ENCODE measurements around the gene AP1AR.
"Not testable (repeated sequence)": the region's sequence is repeated elsewhere in the genome, so short reads cannot be mapped to it uniquely, and the experiment has no call there.

The AP1AR gene

DNA sequence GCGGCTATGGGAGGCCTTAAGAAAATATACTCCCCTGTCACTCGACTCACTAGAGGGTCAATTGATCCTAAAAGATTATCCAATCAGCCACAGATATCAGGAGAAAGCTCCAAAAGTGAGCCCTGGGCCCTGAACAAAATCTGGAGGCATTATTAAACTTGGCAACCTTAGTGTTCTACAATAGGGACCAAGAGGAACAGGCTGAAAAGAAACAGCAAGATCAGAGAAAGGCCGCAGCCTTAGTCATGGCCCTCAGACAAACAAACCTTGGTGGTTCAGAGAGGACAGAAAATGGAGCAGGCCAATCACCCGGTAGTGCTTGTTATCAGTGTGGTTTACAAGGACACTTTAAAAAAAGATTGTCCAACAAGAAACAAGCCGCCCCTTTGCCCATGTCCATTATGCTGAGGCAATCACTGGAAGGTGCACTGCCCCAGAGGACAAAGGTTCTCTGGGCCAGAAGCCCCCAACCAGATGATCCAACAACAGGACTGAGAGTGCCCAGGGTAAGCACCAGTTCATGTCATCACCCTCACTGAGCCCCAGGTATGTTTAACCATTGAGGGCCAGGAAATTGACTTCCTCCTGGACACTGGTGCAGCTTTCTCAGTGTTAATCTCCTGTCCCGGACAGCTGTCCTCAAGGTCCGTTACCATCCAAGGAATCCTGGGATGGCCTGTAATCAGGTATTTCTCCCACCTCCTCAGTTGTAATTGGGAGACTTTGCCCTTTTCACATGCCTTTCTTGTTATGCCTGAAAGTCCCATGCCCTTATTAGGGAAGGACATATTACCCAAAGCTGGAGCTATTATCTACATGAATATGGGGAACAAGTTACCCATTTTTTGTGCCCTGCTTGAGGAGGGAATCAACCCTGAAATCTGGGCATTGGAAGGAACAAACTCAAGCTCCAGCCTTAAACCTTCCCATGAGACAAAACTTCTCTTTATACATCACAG lies 23.2 kb upstream of the AP1AR start:
- in situ Hi-C loops (cut with MboI; ENCODE audit: low sequenced_read_pairs); H3K27me3 ChIP-seq (ENCODE audit: low read depth); H3K36me3 ChIP-seq (replicated peaks); DNase-seq (ENCODE audit: low spot score in 2 of 2); H3K9me3 ChIP-seq; H3K4me3 ChIP-seq; H3K4me1 ChIP-seq: not testable (repeated sequence)

DNA sequence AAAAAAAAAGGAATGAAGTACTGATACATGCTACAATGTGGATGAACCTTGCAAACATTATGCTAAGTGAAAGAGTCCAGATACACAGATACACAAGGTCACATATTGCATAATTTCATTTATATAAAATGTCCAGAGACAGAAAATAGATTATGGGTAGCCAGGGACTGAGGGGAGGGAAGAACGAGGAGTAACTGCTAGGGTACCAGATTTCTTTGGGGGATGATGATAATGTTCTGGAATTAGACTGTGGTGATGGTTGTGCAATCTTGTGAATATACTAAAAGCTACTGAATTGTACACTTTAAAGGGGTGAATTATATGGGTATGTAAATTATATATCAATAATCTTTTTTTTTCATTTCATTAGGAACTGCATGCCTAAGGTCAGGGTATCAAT lies 20.8 kb upstream of the AP1AR start:
- H3K4me1 ChIP-seq, result no peaks in the 10 kb centered on the region
- in situ Hi-C loops (cut with MboI; ENCODE audit: low sequenced_read_pairs), result no loop called here

DNA sequence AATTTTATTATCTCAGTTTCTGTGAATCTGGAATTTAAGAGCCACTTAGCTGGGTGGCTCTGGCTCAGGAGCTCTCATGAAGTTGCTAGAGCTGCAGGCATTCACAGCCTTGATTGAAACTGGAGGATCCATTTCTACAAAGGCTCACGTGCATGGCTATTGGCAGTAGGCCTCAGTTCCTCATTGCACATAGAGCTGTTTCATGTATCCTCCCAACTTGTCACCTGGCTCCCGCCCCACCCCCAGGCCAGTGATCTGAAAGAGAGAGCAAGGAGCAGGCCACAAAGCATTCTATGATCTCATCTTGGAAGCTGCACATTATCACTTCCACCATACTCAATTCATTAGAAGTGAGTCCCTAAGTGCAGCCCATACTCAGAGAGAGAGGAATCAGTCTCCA lies 18.5 kb upstream of the AP1AR start:
- Histone ChIP-seq H3K36me3 (replicated peaks) (no peaks in the 10 kb centered on the region), H3K4me1 (no peaks in the 10 kb centered on the region), H3K4me3 (no peak overlapping the region), H3K27me3 (ENCODE audit: low read depth) (no peaks in the 10 kb centered on the region), H3K9me3 (no peaks in the 10 kb centered on the region)
- in situ Hi-C loops (cut with MboI; ENCODE audit: low sequenced_read_pairs), result no loop called here
- no peak for DNase-seq (ENCODE audit: low spot score in 2 of 2)

More for the DNA sequence above, 20.8 kb upstream of the AP1AR start:
- Histone ChIP-seq H3K4me3 (no peak overlapping the region), H3K27me3 (ENCODE audit: low read depth) (no peaks in the 10 kb centered on the region), H3K9me3 (no peaks in the 10 kb centered on the region), H3K36me3 (replicated peaks) (no peaks in the 10 kb centered on the region)
- no peak for DNase-seq (ENCODE audit: low spot score in 2 of 2)

DNA sequence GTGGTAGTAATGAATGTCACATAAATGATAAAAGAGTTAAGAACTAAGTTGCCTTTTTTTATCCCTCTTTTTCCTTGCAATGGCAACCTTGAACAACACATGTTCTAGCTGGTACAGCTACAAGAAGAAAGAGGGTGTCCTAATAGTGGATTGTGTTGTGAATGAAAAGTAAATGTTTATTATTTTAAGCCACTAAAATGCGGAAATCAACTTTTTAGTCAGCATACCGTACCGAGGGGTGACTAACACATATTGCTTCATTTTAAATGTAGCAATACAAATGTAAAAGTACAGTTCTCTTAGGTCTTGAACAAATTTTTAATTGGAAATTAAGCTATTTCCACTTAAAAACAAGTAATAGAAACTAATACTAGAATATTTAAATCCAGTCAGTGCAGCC lies 17.7 kb upstream of the AP1AR start:
- no peaks in the 10 kb centered on the region for H3K4me1 ChIP-seq
- no peak for DNase-seq (ENCODE audit: low spot score in 2 of 2)
- no peaks in the 10 kb centered on the region for H3K9me3 ChIP-seq
- H3K27me3 ChIP-seq (ENCODE audit: low read depth), result no peaks in the 10 kb centered on the region
- H3K4me3 ChIP-seq, result no peak overlapping the region
- no peaks in the 10 kb centered on the region for H3K36me3 ChIP-seq (replicated peaks)
- in situ Hi-C loops (cut with MboI; ENCODE audit: low sequenced_read_pairs), result no loop called here

DNA sequence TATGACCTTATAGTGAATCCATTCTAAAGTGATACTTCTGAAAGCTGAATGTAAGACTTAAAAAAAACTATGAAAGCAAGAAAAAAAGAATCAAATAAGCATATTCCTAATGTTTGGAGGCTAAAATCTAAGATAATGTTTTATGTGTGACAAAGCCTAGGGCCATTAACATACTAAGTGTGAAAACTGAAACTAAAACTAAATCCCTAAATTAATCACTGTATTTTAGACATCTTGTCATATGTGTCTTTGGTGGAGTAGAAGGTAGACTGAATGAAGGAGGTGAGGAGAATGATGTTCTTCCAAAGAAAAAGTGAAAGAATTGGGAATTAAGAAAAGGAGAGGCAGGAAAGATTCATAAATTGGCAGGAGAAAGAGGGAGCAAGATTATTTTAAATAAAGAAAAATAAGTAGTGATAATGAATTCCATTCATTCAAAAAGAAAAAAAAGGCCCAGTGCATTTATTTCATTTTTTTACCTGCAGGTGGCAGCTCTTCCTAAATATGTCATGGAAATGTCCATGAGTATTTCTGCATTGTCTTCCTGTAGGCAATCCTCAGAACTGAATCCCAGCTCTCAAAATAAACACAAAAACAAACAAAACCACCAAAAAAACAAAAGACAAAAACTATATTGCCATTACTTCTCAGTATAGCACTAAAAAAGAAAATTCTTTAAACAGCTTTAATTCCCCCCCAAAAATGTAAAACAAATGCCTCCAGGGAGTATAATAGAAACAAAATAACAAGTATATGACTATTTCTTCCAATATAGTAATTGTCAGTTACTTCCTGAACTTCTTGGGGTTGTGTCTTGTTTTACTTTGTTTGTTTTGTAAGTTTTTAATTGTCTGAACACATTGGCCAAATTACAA lies 17.0 kb upstream of the AP1AR start:
- in situ Hi-C loops (cut with MboI; ENCODE audit: low sequenced_read_pairs), result no loop called here
- Histone ChIP-seq H3K9me3 (no peaks in the 10 kb centered on the region), H3K4me3 (no peak overlapping the region), H3K36me3 (replicated peaks) (no peaks in the 10 kb centered on the region), H3K27me3 (ENCODE audit: low read depth) (no peaks in the 10 kb centered on the region), H3K4me1 (no peaks in the 10 kb centered on the region)
- peak in 1 of 2 experiments; percentile 55 for DNase-seq (ENCODE audit: low spot score in 2 of 2)

DNA sequence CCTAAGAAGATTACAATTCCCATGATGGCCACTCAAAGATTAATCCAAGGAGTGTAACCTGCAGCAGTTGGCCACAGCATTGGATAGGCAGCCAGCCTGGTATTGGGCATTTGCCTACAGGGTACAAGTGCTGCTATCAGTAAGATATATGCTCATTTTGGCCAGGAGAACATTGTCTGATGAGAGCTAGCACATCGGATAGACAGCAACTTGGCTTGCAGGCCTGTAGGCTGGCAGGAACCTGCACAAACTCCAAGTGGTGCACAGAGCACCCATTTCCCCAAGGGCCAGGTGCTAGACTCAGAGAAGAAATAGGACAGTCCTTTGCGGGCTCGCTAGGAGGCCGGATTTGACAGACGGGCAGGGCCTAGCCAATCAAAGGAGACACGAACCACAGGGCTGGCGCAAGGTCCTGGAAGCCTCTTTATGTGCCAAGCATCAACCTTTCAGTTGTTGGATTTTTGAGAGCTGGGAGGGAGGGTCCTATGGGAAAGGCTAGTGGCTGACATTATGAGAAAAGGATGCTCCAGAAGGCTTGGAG lies 11.7 kb upstream of the AP1AR start:
- H3K27me3 ChIP-seq (ENCODE audit: low read depth), result no peaks in the 10 kb centered on the region
- no peak for DNase-seq (ENCODE audit: low spot score in 2 of 2)
- no peaks in the 10 kb centered on the region for H3K9me3 ChIP-seq
- H3K4me3 ChIP-seq, result no peak overlapping the region
- H3K36me3 ChIP-seq (replicated peaks), result no peaks in the 10 kb centered on the region
- no peaks in the 10 kb centered on the region for H3K4me1 ChIP-seq
- in situ Hi-C loops (cut with MboI; ENCODE audit: low sequenced_read_pairs), result no loop called here

DNA sequence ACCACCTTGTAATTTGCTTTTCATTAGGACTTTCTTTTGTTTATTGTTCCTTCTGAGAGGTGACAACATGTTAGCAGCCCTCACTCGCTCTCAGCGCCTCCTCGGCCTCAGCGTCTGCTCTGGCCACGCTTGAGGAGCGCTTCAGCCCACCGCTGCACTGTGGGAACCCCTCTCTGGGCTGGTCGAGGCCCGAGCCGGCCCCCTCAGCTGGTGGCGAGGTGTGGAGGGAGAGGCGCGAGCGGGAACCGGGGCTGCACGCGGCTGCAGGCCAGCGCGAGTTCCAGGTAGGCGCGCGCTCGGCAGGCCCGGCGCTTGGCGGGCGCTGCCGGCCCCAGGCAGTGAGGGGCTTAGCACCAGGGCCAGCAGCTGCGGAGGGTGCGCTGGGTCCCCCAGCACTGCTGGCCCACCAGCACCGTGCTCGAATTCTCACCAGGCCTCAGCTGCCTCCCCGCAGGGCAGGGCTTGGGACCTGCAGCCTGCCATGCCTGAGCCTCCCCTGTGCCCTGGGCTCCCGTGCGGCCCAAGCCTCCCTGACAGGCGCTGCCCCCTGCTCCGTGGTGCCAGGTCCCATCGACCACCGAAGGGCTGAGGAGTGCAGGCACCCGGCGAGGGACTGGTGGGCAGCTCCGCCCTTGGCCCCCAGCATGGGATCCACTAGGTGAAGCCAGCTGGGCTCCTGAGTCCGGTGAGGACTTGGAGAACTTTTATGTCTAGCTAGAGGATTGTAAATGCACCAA lies 9.2 kb upstream of the AP1AR start:
- Histone ChIP-seq H3K36me3 (replicated peaks) (no peaks in the 10 kb centered on the region), H3K4me3 (no peak overlapping the region), H3K4me1 (no peaks in the 10 kb centered on the region; the same call in 1 of the 2 replicates), H3K9me3 (no peaks in the 10 kb centered on the region), H3K27me3 (ENCODE audit: low read depth) (no peaks in the 10 kb centered on the region)
- no peak for DNase-seq (ENCODE audit: low spot score in 2 of 2)
- in situ Hi-C loops (cut with MboI; ENCODE audit: low sequenced_read_pairs), result no loop called here

DNA sequence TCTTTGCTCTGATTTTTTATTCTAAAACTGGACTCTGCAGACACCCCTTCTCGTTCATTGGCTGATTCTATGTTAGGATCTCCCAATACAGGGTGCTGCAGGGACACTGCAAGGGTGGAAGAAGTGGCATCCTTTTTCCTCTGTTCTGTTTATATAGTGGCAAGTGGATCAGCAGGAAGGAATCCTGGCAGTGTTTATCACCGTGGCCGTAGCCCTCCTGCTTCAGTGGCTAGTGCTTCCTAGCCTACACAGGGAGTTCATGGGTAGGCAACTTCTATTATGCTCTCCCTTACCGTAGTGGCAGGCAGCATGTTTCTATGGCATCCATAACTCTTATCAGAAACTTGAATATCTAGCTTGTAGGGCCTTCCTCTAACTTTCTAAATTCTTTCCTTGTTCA lies 6.4 kb upstream of the AP1AR start:
- Histone ChIP-seq H3K9me3 (no peaks in the 10 kb centered on the region), H3K27me3 (ENCODE audit: low read depth) (no peaks in the 10 kb centered on the region), H3K36me3 (replicated peaks) (no peaks in the 10 kb centered on the region), H3K4me3 (no peak overlapping the region), H3K4me1 (peaks cover 4% of the 10 kb centered on the region)
- in situ Hi-C loops (cut with MboI; ENCODE audit: low sequenced_read_pairs), result no loop called here
- no peak for DNase-seq (ENCODE audit: low spot score in 2 of 2)

DNA sequence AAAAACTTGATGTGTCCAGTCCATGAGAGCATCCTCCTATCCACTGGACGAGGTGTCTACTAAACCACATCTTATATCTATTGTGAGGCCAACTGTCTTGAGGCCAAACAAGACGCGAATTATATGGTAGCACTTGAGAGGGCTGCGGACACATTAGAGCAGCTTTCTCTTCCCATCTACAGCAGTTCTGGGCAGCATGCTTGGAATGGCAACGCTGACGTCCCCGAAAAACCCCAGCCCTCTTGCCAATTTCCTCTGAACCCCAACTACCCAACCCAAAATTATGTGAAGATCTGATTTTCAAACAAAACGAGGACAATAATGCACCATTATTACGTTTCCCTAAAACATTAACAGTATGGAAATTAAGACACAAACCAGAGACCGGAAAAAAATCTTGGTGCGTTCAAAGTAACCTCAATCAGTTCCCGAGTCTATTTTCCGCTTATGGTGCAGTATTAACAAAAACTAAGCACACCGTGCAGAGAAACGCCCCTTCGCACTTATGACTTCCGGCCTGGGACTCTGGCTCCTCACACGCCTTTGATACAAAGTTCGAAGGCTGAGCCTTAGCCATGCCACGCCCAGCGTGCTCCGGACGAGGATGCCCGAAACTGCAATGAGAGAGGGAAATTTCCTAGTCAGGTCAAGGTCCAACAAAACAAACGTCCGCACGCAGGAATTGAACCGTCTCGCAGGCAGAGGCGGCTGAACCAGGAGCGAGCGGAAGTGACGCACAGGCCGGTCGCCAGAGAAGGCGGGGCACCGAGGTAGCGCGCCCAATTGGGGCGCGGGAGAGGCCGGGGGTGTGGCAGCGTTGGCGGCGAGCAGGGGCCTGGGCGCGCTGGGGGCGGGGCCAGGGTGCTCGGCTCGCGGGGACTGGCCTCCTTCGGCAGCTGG lies 458 bp upstream of the AP1AR start:
- peak; percentile 92 to 98 for DNase-seq (ENCODE audit: low spot score in 2 of 2)
- in situ Hi-C loops (cut with MboI; ENCODE audit: low sequenced_read_pairs), result no loop called here
- Histone ChIP-seq H3K36me3 (replicated peaks) (no peaks in the 10 kb centered on the region), H3K27me3 (ENCODE audit: low read depth) (no peaks in the 10 kb centered on the region), H3K4me1 (peaks cover 16% of the 10 kb centered on the region), H3K9me3 (no peaks in the 10 kb centered on the region), H3K4me3 (peak overlapping the region; percentile 94)

DNA sequence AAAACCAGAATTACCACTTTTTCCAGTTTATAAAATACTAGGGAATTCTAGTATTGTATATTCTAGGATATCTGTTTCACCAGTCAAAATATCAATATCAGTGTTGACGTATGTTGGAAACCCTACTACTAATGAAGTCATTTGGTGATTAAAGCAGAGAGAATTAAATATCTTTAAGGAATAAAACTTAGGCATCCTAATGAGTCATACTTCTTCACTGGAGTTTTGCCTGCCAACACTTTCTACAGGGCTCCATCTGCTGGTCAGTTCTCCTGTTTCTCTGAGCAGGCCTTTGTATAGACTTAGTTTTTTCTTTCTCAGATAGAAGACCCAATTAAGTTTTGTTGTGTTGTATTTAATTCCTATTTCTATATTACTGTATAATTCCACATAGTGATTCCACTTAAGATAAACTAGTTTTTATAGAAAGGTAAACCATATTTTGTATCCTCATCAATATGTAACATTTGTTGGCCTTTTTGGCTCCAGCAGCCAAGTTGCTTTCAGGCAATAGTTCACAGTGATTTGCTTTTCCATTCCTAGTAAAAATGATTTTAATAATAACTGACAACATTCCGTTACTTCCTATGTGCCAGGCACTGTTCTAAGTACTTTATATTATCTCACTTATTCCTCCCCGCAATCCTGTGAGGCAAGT lies 3.5 kb downstream of the AP1AR start:
- in situ Hi-C loops (cut with MboI; ENCODE audit: low sequenced_read_pairs), result no loop called here
- no peaks in the 10 kb centered on the region for H3K9me3 ChIP-seq
- peaks cover 17% of the 10 kb centered on the region for H3K4me1 ChIP-seq
- DNase-seq (ENCODE audit: low spot score in 2 of 2), result peak; percentile 66 to 69
- no peaks in the 10 kb centered on the region for H3K27me3 ChIP-seq (ENCODE audit: low read depth)
- no peak overlapping the region for H3K4me3 ChIP-seq
- no peaks in the 10 kb centered on the region for H3K36me3 ChIP-seq (replicated peaks)

DNA sequence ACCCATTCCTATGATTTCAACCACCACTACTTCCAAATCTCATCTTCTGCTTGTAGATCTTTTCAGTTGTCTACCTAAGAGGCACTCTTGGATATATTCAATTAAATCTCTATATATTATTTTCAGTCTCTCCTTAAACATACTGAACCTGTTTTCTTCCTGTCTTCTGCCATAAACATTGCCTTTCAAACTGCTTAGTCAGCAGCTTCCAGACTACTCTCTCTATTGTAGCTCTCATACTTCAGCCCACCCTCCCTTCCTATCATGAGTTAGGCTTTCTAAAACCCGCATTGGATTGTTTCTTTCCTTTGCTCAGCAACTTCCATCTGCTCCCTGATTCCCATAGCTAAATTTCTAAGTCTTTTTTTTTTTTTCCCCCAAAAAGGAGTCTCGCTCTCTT lies 4.5 kb downstream of the AP1AR start:
- in situ Hi-C loops (cut with MboI; ENCODE audit: low sequenced_read_pairs), result no loop called here
- Histone ChIP-seq H3K4me1 (peaks cover 12% of the 10 kb centered on the region), H3K27me3 (ENCODE audit: low read depth) (no peaks in the 10 kb centered on the region), H3K36me3 (replicated peaks) (no peaks in the 10 kb centered on the region), H3K9me3 (no peaks in the 10 kb centered on the region), H3K4me3 (no peak overlapping the region)
- no peak for DNase-seq (ENCODE audit: low spot score in 2 of 2)

DNA sequence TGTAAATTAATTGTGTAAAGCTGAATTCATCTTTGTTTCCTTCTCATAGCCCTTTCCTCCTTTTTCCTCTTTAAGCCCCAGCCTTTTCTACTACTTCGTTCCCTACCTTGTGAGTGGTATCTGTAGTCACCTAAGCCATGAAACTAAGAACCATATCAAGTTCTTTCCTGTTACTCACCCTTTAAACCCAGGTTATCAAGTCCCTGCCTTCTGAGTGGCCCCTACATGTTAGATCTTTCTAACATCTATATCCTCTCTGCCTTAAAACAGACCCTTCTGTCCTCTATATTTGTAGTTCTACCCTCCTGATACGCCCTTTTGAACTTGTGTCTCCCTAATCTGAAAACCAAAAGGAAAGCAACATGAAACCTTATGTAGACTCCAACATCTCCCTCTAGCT lies 7.2 kb downstream of the AP1AR start:
- in situ Hi-C loops (cut with MboI; ENCODE audit: low sequenced_read_pairs), result no loop called here
- Histone ChIP-seq H3K36me3 (replicated peaks) (no peaks in the 10 kb centered on the region), H3K4me1 (peaks cover 5% of the 10 kb centered on the region), H3K27me3 (ENCODE audit: low read depth) (no peaks in the 10 kb centered on the region), H3K4me3 (no peak overlapping the region), H3K9me3 (no peaks in the 10 kb centered on the region)
- no peak for DNase-seq (ENCODE audit: low spot score in 2 of 2)

Data from HAP-1 (cell line).